HG03196 (cell line): ENCODE measurements around the gene CXCR2.

Source experiments
- ATAC-seq: cut with Tn5 transposase; IDR thresholded peaks from one replicate; pipeline ENCODE4 v1.9.1; 2021; ENCODE audit not compliant: unreplicated experiment

The CXCR2 gene

GRCh38 chr2:218180467-218181114 lies 54.8 kb downstream of the CXCR2 start:
- no peak for ATAC-seq

GRCh38 chr2:218184331-218184730 lies 58.5 kb downstream of the CXCR2 start:
- no peak for ATAC-seq

- peak; percentile 65 for ATAC-seq
Measured at GRCh38 chr2:218186355-218186766, 60.5 kb downstream of the CXCR2 start.
